Stimulated activated CD8-positive, alpha-beta memory T cell treated with anti-CD3 and anti-CD28 coated beads, Interleukin-4, amount 100 ng/mL, for 4 hours (primary cell): ENCODE measurements around the gene STAC3.

Experiments
- DNase-seq, 2 donors: peaks; one replicate each; pipeline ENCODE4 v3.0.0-alpha.2; 2020; ENCODE audit warnings: low read depth in 2 of 2, low spot score in 1 of 2

STAC3 gene

GRCh38 chr12:57211791-57212700 lies 38.9 kb downstream of the STAC3 start:
- DNase-seq, result no peak

- DNase-seq, result no peak
These were observed 39.9 kb downstream of the STAC3 start for GRCh38 chr12:57210926-57211692.

- DNase-seq, result no peak
These were observed 40.5 kb downstream of the STAC3 start for GRCh38 chr12:57210461-57210860.

- DNase-seq, result no peak
These were observed 41.1 kb downstream of the STAC3 start for GRCh38 chr12:57209916-57210315.

GRCh38 chr12:57208631-57209282 lies 42.2 kb downstream of the STAC3 start:
- DNase-seq, result no peak

GRCh38 chr12:57207731-57208630 lies 43.0 kb downstream of the STAC3 start:
- DNase-seq, result no peak

- no peak for DNase-seq
These were observed 45.1 kb downstream of the STAC3 start for GRCh38 chr12:57205931-57206330.

GRCh38 chr12:57205186-57205585 lies 45.8 kb downstream of the STAC3 start:
- DNase-seq, result no peak

- no peak for DNase-seq
These were observed 46.5 kb downstream of the STAC3 start for GRCh38 chr12:57204454-57204853.

- no peak for DNase-seq
These were observed 47.2 kb downstream of the STAC3 start for GRCh38 chr12:57203791-57204190.

- no peak for DNase-seq
These were observed 47.8 kb downstream of the STAC3 start for GRCh38 chr12:57203201-57203600.

- no peak for DNase-seq
These were observed 48.7 kb downstream of the STAC3 start for GRCh38 chr12:57202321-57202720.

GRCh38 chr12:57201631-57202030 lies 49.4 kb downstream of the STAC3 start:
- DNase-seq, result no peak

- no peak for DNase-seq
These were observed 49.8 kb downstream of the STAC3 start for GRCh38 chr12:57201219-57201618.

GRCh38 chr12:57200497-57200896 lies 50.5 kb downstream of the STAC3 start:
- no peak for DNase-seq

- no peak for DNase-seq
These were observed 51.8 kb downstream of the STAC3 start for GRCh38 chr12:57199191-57199590.

GRCh38 chr12:57198329-57198728 lies 52.7 kb downstream of the STAC3 start:
- DNase-seq, result no peak

- no peak for DNase-seq
These were observed 54.0 kb downstream of the STAC3 start for GRCh38 chr12:57196956-57197355.

GRCh38 chr12:57196439-57196838 lies 54.5 kb downstream of the STAC3 start:
- DNase-seq, result no peak

- no peak for DNase-seq
These were observed 55.2 kb downstream of the STAC3 start for GRCh38 chr12:57195611-57196371.
